CD14-positive monocyte (primary cell): ENCODE results near the gene ATPAF1. TPM values are rescaled to one million over a fixed set of nuclear protein-coding genes. Genes with fewer than 3 reads are reported as not detected.

Experiments
- DNase-seq, 3 donors: peaks; one replicate each; pipeline ENCODE4 v3.0.0-alpha.2; 2011 to 2022
- H2AFZ ChIP-seq: 2 replicates; pipeline ENCODE4 v1.6.0; 2012; ENCODE audit warnings: mild to moderate bottlenecking, low read depth, low read length, inconsistent platforms; ENCODE audit not compliant: insufficient read depth, poor library complexity, severe bottlenecking
- H3K27ac ChIP-seq, 2 donors: 1 replicate in 1 of 2; 2 replicates in 1 of 2; pipeline ENCODE4 v1.5.1; 2012 to 2013; ENCODE audit warnings: low read length in 2 of 2, control low read depth in 1 of 2, inconsistent platforms in 1 of 2, low read depth in 1 of 2, mild to moderate bottlenecking in 1 of 2
- H3K27me3 ChIP-seq, 2 donors: one replicate each; pipeline versions ENCODE4 v1.6.0 to v1.6.1; 2011 to 2013; ENCODE audit warnings: low read length in 2 of 2; ENCODE audit not compliant: control insufficient read depth in 2 of 2, insufficient read depth in 2 of 2
- H3K36me3 ChIP-seq, 2 donors: replicated peaks in 1 of 2; 1 replicate in 1 of 2; 2 replicates in 1 of 2; pipeline versions ENCODE4 v1.5.1 to v1.6.1; 2012 to 2013; ENCODE audit warnings: low read length in 2 of 2, control low read depth in 1 of 2, inconsistent platforms in 1 of 2, mild to moderate bottlenecking in 1 of 2; ENCODE audit not compliant: insufficient read depth in 2 of 2, control insufficient read depth in 1 of 2
- H3K4me1 ChIP-seq, 2 donors: 1 replicate in 1 of 2; 2 replicates in 1 of 2; pipeline versions ENCODE4 v1.5.1 to v1.6.1; 2012 to 2013; ENCODE audit warnings: low read length in 2 of 2, control low read depth in 1 of 2, inconsistent platforms in 1 of 2, mild to moderate bottlenecking in 1 of 2, moderate library complexity in 1 of 2; ENCODE audit not compliant: insufficient read depth in 2 of 2, control insufficient read depth in 1 of 2
- H3K4me2 ChIP-seq: replicated peaks from 2 replicates; pipeline ENCODE3; 2012; ENCODE audit warnings: low read length, moderate library complexity, mild to moderate bottlenecking; ENCODE audit not compliant: poor library complexity, severe bottlenecking; ENCODE audit errors: extremely low read depth
- H3K4me3 ChIP-seq, 3 experiments: fragments of 200-600 bp in 1 of 3; sonication (generic) in 1 of 3; replicated peaks in 1 of 3; 1 replicate in 2 of 3; 2 replicates in 1 of 3; pipeline ENCODE4 v1.5.1; 2011 to 2013; ENCODE audit warnings: low read length in 3 of 3, mild to moderate bottlenecking in 3 of 3, control low read depth in 2 of 3, low read depth in 2 of 3, inconsistent platforms in 1 of 3, moderate library complexity in 1 of 3
- H3K79me2 ChIP-seq: 2 replicates; pipeline ENCODE4 v1.6.0; 2012; ENCODE audit warnings: mild to moderate bottlenecking, control low read depth, inconsistent platforms, low read length, moderate library complexity; ENCODE audit not compliant: insufficient read depth
- H3K9ac ChIP-seq: 2 replicates; pipeline ENCODE4 v1.6.0; 2017; ENCODE audit warnings: low read length, mild to moderate bottlenecking; ENCODE audit not compliant: insufficient read depth, poor library complexity, severe bottlenecking
- H3K9me3 ChIP-seq, 2 donors: replicated peaks in 1 of 2; 1 replicate in 1 of 2; 2 replicates in 1 of 2; pipeline versions ENCODE4 v1.5.1 to v1.6.1; 2012 to 2013; ENCODE audit warnings: low read length in 2 of 2, control low read depth in 1 of 2; ENCODE audit not compliant: control insufficient read depth in 1 of 2, insufficient read depth in 1 of 2
- H4K20me1 ChIP-seq: 2 replicates; pipeline ENCODE4 v1.6.0; 2012; ENCODE audit warnings: mild to moderate bottlenecking, low read length, control low read depth, moderate library complexity; ENCODE audit not compliant: insufficient read depth
- H3K27ac Mint-ChIP-seq, 7 donors: one replicate each; pipeline ENCODE4 v1.8.0; 2020; ENCODE audit warnings: mild to moderate bottlenecking in 7 of 7, mixed read lengths in 7 of 7, moderate library complexity in 6 of 7, inconsistent platforms in 2 of 7
- H3K27me3 Mint-ChIP-seq, 3 donors: one replicate each; pipeline ENCODE4 v1.8.0; 2021 to 2022; ENCODE audit warnings: low read depth in 3 of 3, mild to moderate bottlenecking in 3 of 3, mixed read lengths in 3 of 3, moderate library complexity in 3 of 3, inconsistent platforms in 1 of 3
- H3K36me3 Mint-ChIP-seq, 2 donors: one replicate each; pipeline ENCODE4 v1.8.0; 2020; ENCODE audit warnings: mixed read lengths in 2 of 2, inconsistent platforms in 1 of 2, mild to moderate bottlenecking in 1 of 2
- H3K4me1 Mint-ChIP-seq: one replicate; pipeline ENCODE4 v1.8.0; 2020; ENCODE audit warnings: mild to moderate bottlenecking, mixed read lengths
- H3K4me3 Mint-ChIP-seq, 2 donors: one replicate each; pipeline ENCODE4 v1.8.0; 2020; ENCODE audit warnings: mild to moderate bottlenecking in 2 of 2, mixed read lengths in 2 of 2, moderate library complexity in 1 of 2
- H3K9me3 Mint-ChIP-seq, 7 donors: one replicate each; pipeline ENCODE4 v1.8.0; 2020 to 2022; ENCODE audit warnings: mixed read lengths in 7 of 7, mild to moderate bottlenecking in 6 of 7, moderate library complexity in 6 of 7, inconsistent platforms in 2 of 7
- CTCF ChIP-seq: fragments of 200-600 bp; IDR thresholded peaks from one replicate; pipeline ENCODE4 v1.8.0; 2022; ENCODE audit warnings: antibody characterized with exemption, mild to moderate bottlenecking
- WGBS: methylation state at CpG from one replicate; pipeline ENCODE4 v1.1.5; 2013; ENCODE audit warnings: missing lambda C conversion rate; ENCODE audit not compliant: insufficient coverage; 5-methylcytosine and 5-hydroxymethylcytosine counted together
- intact Hi-C, 2 donors: fragments of 100-400 bp; cut with micrococcal nuclease; formaldehyde crosslinking; loops; one replicate each; pipeline versions ENCODE4 v1.15.0 to v1.15.1; 2023
- polyA plus RNA-seq, 3 donors: library from polyadenylated mRNA; depleted of rRNA in 1 of 3; unstranded in 2 of 3; stranded (reverse) in 1 of 3; fragments of 300-500 nt in 2 of 3; fragments of >200 nt in 1 of 3; fragmentation: Illumina TruSeq in 2 of 3; gene quantifications; 1 replicate in 2 of 3; 2 replicates in 1 of 3; pipeline ENCODE4 v1.2.3, GENCODE V29; 2012 to 2021

Gene ATPAF1
- polyA plus RNA-seq, 3 donors, result 16.9 to 45.4 (median 33.4) TPM

- Mint-ChIP-seq H3K36me3 (peaks cover 67 to 73% of the 10 kb centered on the region in 2 donors), H3K4me1 (no peaks in the 10 kb centered on the region), H3K4me3 (no peak overlapping the region), H3K27ac (no peak overlapping the region), H3K9me3 (peaks cover 0 to 16% (median 7%) of the 10 kb centered on the region in 7 donors), H3K27me3 (no peaks in the 10 kb centered on the region)
- Histone ChIP-seq H3K4me3 (no peak overlapping the region), H3K9me3 (no peaks in the 10 kb centered on the region), H3K27me3 (no peaks in the 10 kb centered on the region), H3K9ac (no peak overlapping the region), H3K36me3 (peaks cover 40 to 77% of the 10 kb centered on the region in 2 donors), H2AFZ (no peak overlapping the region), H3K27ac (no peak overlapping the region), H3K79me2 (no peaks in the 10 kb centered on the region), H3K4me1 (no peaks in the 10 kb centered on the region), H4K20me1 (no peaks in the 10 kb centered on the region), H3K4me2 (no peak overlapping the region)
- intact Hi-C loops, result no loop called here
- no peak for TF ChIP-seq CTCF
- no peak for DNase-seq
- no CpG with 5 or more reads among the region's 1 CpG for WGBS
Measured at GRCh38 chr1:46654012-46654411, 14.2 kb downstream of the ATPAF1 start.

- peaks cover 0 to 3% of the 10 kb centered on the region in 2 donors for H3K9me3 ChIP-seq
- Mint-ChIP-seq H3K27ac (peak overlapping the region in 1 of 7 donors; percentile 24), H3K9me3 (peaks cover 0 to 19% (median 9%) of the 10 kb centered on the region in 7 donors), H3K4me3 (no peak overlapping the region), H3K36me3 (peaks cover 67 to 79% of the 10 kb centered on the region in 2 donors), H3K4me1 (no peaks in the 10 kb centered on the region), H3K27me3 (no peaks in the 10 kb centered on the region)
- no peaks in the 10 kb centered on the region for H4K20me1 ChIP-seq
- H3K36me3 ChIP-seq, result peaks cover 40 to 80% of the 10 kb centered on the region in 2 donors
- no peaks in the 10 kb centered on the region for H3K79me2 ChIP-seq
- H2AFZ ChIP-seq, result no peak overlapping the region
- intact Hi-C loops, result no loop called here
- no peak overlapping the region for H3K27ac ChIP-seq
- no peak for TF ChIP-seq CTCF
- no peak overlapping the region for H3K4me2 ChIP-seq
- no peak for DNase-seq
- H3K9ac ChIP-seq, result no peak overlapping the region
- H3K4me1 ChIP-seq, result no peaks in the 10 kb centered on the region
- no CpG with 5 or more reads among the region's 2 CpGs for WGBS
- H3K4me3 ChIP-seq, result no peak overlapping the region
- H3K27me3 ChIP-seq, result no peaks in the 10 kb centered on the region
Measured at GRCh38 chr1:46653405-46653958, 14.7 kb downstream of the ATPAF1 start.
